ENCODE results near the gene ZMYM1.
"Not testable (repeated sequence)": the region's sequence is repeated elsewhere in the genome, so short reads cannot be mapped to it uniquely, and the experiment has no call there.

Gene ZMYM1

GRCh38 chr1:35053433-35053832 lies 25.8 kb upstream of the ZMYM1 start:
- H3K9ac ChIP-seq (ENCODE audit: low read depth, low read length): no peak overlapping the region
- no peaks in the 10 kb centered on the region; the same call in 1 of the 2 replicates for H3K4me1 ChIP-seq (ENCODE audit: insufficient read depth, low read length)
- H3K36me3 ChIP-seq (ENCODE audit: insufficient read depth, low read length): no peaks in the 10 kb centered on the region
- no peaks in the 10 kb centered on the region for H3K9me3 ChIP-seq (ENCODE audit: control insufficient read depth, insufficient read depth, low read length)

- not testable (repeated sequence) for H3K9me3 ChIP-seq (ENCODE audit: control insufficient read depth, insufficient read depth, low read length); H3K4me1 ChIP-seq (ENCODE audit: insufficient read depth, low read length); H3K36me3 ChIP-seq (ENCODE audit: insufficient read depth, low read length); H3K9ac ChIP-seq (ENCODE audit: low read depth, low read length)
Observed at GRCh38 chr1:35054282-35054681, 24.9 kb upstream of the ZMYM1 start.

GRCh38 chr1:35058321-35058720 lies 20.9 kb upstream of the ZMYM1 start:
- H3K9ac ChIP-seq (ENCODE audit: low read depth, low read length); H3K36me3 ChIP-seq (ENCODE audit: insufficient read depth, low read length); H3K4me1 ChIP-seq (ENCODE audit: insufficient read depth, low read length); H3K9me3 ChIP-seq (ENCODE audit: control insufficient read depth, insufficient read depth, low read length): not testable (repeated sequence)

- Histone ChIP-seq H3K36me3 (ENCODE audit: insufficient read depth, low read length) (no peaks in the 10 kb centered on the region), H3K4me1 (ENCODE audit: insufficient read depth, low read length) (no peaks in the 10 kb centered on the region), H3K9ac (ENCODE audit: low read depth, low read length) (no peak overlapping the region), H3K9me3 (ENCODE audit: control insufficient read depth, insufficient read depth, low read length) (no peaks in the 10 kb centered on the region)
Observed at GRCh38 chr1:35058988-35059387, 20.2 kb upstream of the ZMYM1 start.

- H3K9me3 ChIP-seq (ENCODE audit: control insufficient read depth, insufficient read depth, low read length): no peaks in the 10 kb centered on the region
- no peak overlapping the region for H3K9ac ChIP-seq (ENCODE audit: low read depth, low read length)
- H3K36me3 ChIP-seq (ENCODE audit: insufficient read depth, low read length): no peaks in the 10 kb centered on the region
- no peaks in the 10 kb centered on the region for H3K4me1 ChIP-seq (ENCODE audit: insufficient read depth, low read length)
Observed at GRCh38 chr1:35062518-35063196, 16.5 kb upstream of the ZMYM1 start.

- Histone ChIP-seq H3K9ac (ENCODE audit: low read depth, low read length) (no peak overlapping the region), H3K9me3 (ENCODE audit: control insufficient read depth, insufficient read depth, low read length) (no peaks in the 10 kb centered on the region), H3K36me3 (ENCODE audit: insufficient read depth, low read length) (no peaks in the 10 kb centered on the region), H3K4me1 (ENCODE audit: insufficient read depth, low read length) (no peaks in the 10 kb centered on the region)
Observed at GRCh38 chr1:35064265-35064664, 14.9 kb upstream of the ZMYM1 start.

GRCh38 chr1:35069746-35070145 lies 9.4 kb upstream of the ZMYM1 start:
- Histone ChIP-seq H3K9me3 (ENCODE audit: control insufficient read depth, insufficient read depth, low read length) (peaks cover 5% of the 10 kb centered on the region; the same call in 1 of the 2 replicates), H3K36me3 (ENCODE audit: insufficient read depth, low read length) (no peaks in the 10 kb centered on the region), H3K4me1 (ENCODE audit: insufficient read depth, low read length) (no peaks in the 10 kb centered on the region), H3K9ac (ENCODE audit: low read depth, low read length) (no peak overlapping the region)

- peaks cover 5% of the 10 kb centered on the region; the same call in 1 of the 2 replicates for H3K9me3 ChIP-seq (ENCODE audit: control insufficient read depth, insufficient read depth, low read length)
- no peak overlapping the region for H3K9ac ChIP-seq (ENCODE audit: low read depth, low read length)
- no peaks in the 10 kb centered on the region for H3K36me3 ChIP-seq (ENCODE audit: insufficient read depth, low read length)
- H3K4me1 ChIP-seq (ENCODE audit: insufficient read depth, low read length): no peaks in the 10 kb centered on the region
Observed at GRCh38 chr1:35073265-35073811, 5.8 kb upstream of the ZMYM1 start.

- H3K36me3 ChIP-seq (ENCODE audit: insufficient read depth, low read length); H3K9me3 ChIP-seq (ENCODE audit: control insufficient read depth, insufficient read depth, low read length); H3K4me1 ChIP-seq (ENCODE audit: insufficient read depth, low read length); H3K9ac ChIP-seq (ENCODE audit: low read depth, low read length): not testable (repeated sequence)
Observed at GRCh38 chr1:35076426-35076825, 2.8 kb upstream of the ZMYM1 start.

- Histone ChIP-seq H3K36me3 (ENCODE audit: insufficient read depth, low read length) (no peaks in the 10 kb centered on the region), H3K4me1 (ENCODE audit: insufficient read depth, low read length) (0 out of 2 replicates have a peak, but pooled peaks cover 11% of the 10 kb centered on the region), H3K9ac (ENCODE audit: low read depth, low read length) (peak overlapping the region; percentile 68), H3K9me3 (ENCODE audit: control insufficient read depth, insufficient read depth, low read length) (no peaks in the 10 kb centered on the region)
Observed at GRCh38 chr1:35080171-35080854, 1.1 kb downstream of the ZMYM1 start.

GRCh38 chr1:35085421-35085820 lies 6.2 kb downstream of the ZMYM1 start:
- no peaks in the 10 kb centered on the region for H3K9me3 ChIP-seq (ENCODE audit: control insufficient read depth, insufficient read depth, low read length)
- 0 out of 2 replicates have a peak, but pooled peaks cover 9% of the 10 kb centered on the region for H3K4me1 ChIP-seq (ENCODE audit: insufficient read depth, low read length)
- no peak overlapping the region for H3K9ac ChIP-seq (ENCODE audit: low read depth, low read length)
- no peaks in the 10 kb centered on the region for H3K36me3 ChIP-seq (ENCODE audit: insufficient read depth, low read length)

- Histone ChIP-seq H3K4me1 (ENCODE audit: insufficient read depth, low read length) (no peaks in the 10 kb centered on the region), H3K36me3 (ENCODE audit: insufficient read depth, low read length) (peaks cover 26% of the 10 kb centered on the region), H3K9ac (ENCODE audit: low read depth, low read length) (no peak overlapping the region), H3K9me3 (ENCODE audit: control insufficient read depth, insufficient read depth, low read length) (no peaks in the 10 kb centered on the region)
Observed at GRCh38 chr1:35097224-35097623, 18.0 kb downstream of the ZMYM1 start.

GRCh38 chr1:35111106-35111505 lies 31.9 kb downstream of the ZMYM1 start:
- H3K9me3 ChIP-seq (ENCODE audit: control insufficient read depth, insufficient read depth, low read length): no peaks in the 10 kb centered on the region
- no peaks in the 10 kb centered on the region for H3K4me1 ChIP-seq (ENCODE audit: insufficient read depth, low read length)
- H3K36me3 ChIP-seq (ENCODE audit: insufficient read depth, low read length): peaks cover 18% of the 10 kb centered on the region
- no peak overlapping the region for H3K9ac ChIP-seq (ENCODE audit: low read depth, low read length)

GRCh38 chr1:35112668-35113067 lies 33.5 kb downstream of the ZMYM1 start:
- Histone ChIP-seq H3K36me3 (ENCODE audit: insufficient read depth, low read length) (peaks cover 18% of the 10 kb centered on the region), H3K9me3 (ENCODE audit: control insufficient read depth, insufficient read depth, low read length) (no peaks in the 10 kb centered on the region), H3K9ac (ENCODE audit: low read depth, low read length) (no peak overlapping the region), H3K4me1 (ENCODE audit: insufficient read depth, low read length) (no peaks in the 10 kb centered on the region)
